SK-N-SH treated with all-trans-retinoic acid at 6 μM for 48 hours (cell line): ENCODE data around the gene MBLAC2.

Source experiments
- CSDC2 ChIP-seq: fragments of 250-450 bp; sonication (Bioruptor Pico); IDR thresholded peaks from 2 replicates; pipeline ENCODE4 v1.5.0; 2020; ENCODE audit warnings: mild to moderate bottlenecking, moderate library complexity
- ESRRG ChIP-seq: fragments of 250-450 bp; sonication (Bioruptor Pico); IDR thresholded peaks from 2 replicates; pipeline ENCODE4 v1.6.1; 2021; ENCODE audit warnings: mild to moderate bottlenecking
- GLIS3 ChIP-seq: fragments of 250-450 bp; sonication (Bioruptor Pico); IDR thresholded peaks from 2 replicates; pipeline ENCODE4 v1.5.0; 2020; ENCODE audit warnings: mild to moderate bottlenecking, moderate library complexity
- OSR1 ChIP-seq: fragments of 250-450 bp; sonication (Bioruptor Pico); IDR thresholded peaks from 2 replicates; pipeline ENCODE4 v1.8.0; 2022; ENCODE audit warnings: moderate library complexity, mild to moderate bottlenecking, inconsistent platforms
- PPARA ChIP-seq: fragments of 250-450 bp; sonication (Bioruptor Pico); IDR thresholded peaks from 2 replicates; pipeline ENCODE4 v1.5.0; 2020; ENCODE audit warnings: mild to moderate bottlenecking, borderline replicate concordance
- TOX ChIP-seq: fragments of 250-450 bp; sonication (Bioruptor Pico); IDR thresholded peaks from 2 replicates; pipeline ENCODE4 v1.8.0; 2021; ENCODE audit warnings: mild to moderate bottlenecking, moderate library complexity, borderline replicate concordance
- ZFP3 ChIP-seq: fragments of 250-450 bp; sonication (Bioruptor Pico); IDR thresholded peaks from 2 replicates; pipeline ENCODE4 v1.5.0; 2020; ENCODE audit warnings: mild to moderate bottlenecking, moderate library complexity
- ZFP30 ChIP-seq: fragments of 450-650 bp; formaldehyde crosslinking; IDR thresholded peaks from 2 replicates; pipeline ENCODE4 v1.5.0; 2022; ENCODE audit warnings: mild to moderate bottlenecking, moderate library complexity
- ZNF8 ChIP-seq: fragments of 450-650 bp; formaldehyde crosslinking; IDR thresholded peaks from 2 replicates; pipeline ENCODE4 v1.5.0; 2020; ENCODE audit warnings: mild to moderate bottlenecking, moderate library complexity
- TF ChIP-seq, protein P1 (sequence below): fragments of 250-450 bp; sonication (Bioruptor Pico); IDR thresholded peaks from 2 replicates; pipeline ENCODE4 v1.5.1; 2020; ENCODE audit warnings: low read depth, mild to moderate bottlenecking, moderate library complexity
- TF ChIP-seq, protein P2 (sequence below): fragments of 250-450 bp; sonication (Bioruptor Pico); IDR thresholded peaks from 2 replicates; pipeline ENCODE4 v1.8.0; 2020; ENCODE audit warnings: mild to moderate bottlenecking, moderate library complexity, borderline replicate concordance
- TF ChIP-seq, protein P3 (sequence below): fragments of 250-450 bp; sonication (Bioruptor Pico); IDR thresholded peaks from 2 replicates; pipeline ENCODE4 v1.8.0; 2021; ENCODE audit warnings: low read depth, mild to moderate bottlenecking, moderate library complexity, borderline replicate concordance

DNA sequence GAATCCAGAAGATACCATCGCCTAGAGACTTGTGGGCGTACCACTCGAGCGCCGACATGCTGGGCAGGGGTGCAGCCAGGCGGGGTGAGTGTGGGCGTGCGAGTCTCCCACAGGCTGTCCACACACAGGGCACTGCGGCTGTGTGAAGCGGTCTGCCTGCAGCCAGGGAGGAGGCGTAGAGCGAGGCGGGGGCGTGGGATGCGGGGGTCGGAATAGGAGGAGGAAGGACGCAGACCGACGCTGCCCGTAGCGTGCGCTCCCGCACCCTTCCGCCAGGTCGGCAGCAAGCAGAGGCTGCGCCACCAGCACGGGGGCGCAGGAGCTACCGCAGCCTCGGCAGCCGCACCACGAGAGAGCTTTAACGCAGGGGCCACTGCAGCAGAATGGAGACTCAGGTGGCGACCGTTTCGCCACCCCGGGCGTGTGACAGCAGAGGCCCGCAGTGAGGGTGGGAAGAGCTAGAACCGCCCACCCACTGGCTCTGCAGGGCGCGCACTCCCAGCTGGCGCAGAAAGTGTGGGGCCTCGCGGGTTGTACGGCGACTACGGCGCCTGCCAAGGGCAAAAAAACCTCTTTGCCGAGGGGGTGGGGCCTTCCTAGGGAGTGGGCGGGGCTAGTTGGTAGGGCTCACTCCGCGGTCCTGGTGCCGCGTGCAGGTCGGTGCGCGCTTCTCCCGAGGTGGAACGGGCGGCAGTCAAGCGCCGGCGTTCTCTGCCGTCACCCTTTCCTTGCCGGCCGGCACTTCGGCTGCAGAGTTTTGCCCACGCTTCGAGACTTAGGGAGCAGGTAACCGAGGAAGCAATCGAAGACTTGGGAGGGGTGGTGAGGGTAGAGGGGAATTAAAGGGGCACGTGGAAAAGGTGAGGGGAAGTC, at the start of gene MBLAC2, which contains the start of gene POLR3G:
- TF ChIP-seq, protein P1, sequence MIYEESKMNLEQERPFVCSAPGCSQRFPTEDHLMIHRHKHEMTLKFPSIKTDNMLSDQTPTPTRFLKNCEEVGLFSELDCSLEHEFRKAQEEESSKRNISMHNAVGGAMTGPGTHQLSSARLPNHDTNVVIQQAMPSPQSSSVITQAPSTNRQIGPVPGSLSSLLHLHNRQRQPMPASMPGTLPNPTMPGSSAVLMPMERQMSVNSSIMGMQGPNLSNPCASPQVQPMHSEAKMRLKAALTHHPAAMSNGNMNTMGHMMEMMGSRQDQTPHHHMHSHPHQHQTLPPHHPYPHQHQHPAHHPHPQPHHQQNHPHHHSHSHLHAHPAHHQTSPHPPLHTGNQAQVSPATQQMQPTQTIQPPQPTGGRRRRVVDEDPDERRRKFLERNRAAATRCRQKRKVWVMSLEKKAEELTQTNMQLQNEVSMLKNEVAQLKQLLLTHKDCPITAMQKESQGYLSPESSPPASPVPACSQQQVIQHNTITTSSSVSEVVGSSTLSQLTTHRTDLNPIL (CRISPR knock-in tag), result no peak
- no peak for TF ChIP-seq PPARA (CRISPR knock-in tag)
- TF ChIP-seq ESRRG (CRISPR knock-in tag), result no peak
- no peak for TF ChIP-seq CSDC2 (CRISPR knock-in tag)
- no peak for TF ChIP-seq ZFP3
- TF ChIP-seq ZFP30 (CRISPR knock-in tag), result no peak
- TF ChIP-seq, protein P2, sequence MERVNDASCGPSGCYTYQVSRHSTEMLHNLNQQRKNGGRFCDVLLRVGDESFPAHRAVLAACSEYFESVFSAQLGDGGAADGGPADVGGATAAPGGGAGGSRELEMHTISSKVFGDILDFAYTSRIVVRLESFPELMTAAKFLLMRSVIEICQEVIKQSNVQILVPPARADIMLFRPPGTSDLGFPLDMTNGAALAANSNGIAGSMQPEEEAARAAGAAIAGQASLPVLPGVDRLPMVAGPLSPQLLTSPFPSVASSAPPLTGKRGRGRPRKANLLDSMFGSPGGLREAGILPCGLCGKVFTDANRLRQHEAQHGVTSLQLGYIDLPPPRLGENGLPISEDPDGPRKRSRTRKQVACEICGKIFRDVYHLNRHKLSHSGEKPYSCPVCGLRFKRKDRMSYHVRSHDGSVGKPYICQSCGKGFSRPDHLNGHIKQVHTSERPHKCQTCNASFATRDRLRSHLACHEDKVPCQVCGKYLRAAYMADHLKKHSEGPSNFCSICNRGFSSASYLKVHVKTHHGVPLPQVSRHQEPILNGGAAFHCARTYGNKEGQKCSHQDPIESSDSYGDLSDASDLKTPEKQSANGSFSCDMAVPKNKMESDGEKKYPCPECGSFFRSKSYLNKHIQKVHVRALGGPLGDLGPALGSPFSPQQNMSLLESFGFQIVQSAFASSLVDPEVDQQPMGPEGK (CRISPR knock-in tag), result no peak
- no peak for TF ChIP-seq TOX (CRISPR knock-in tag)
- TF ChIP-seq ZNF8 (CRISPR knock-in tag), result peak; percentile 73
- TF ChIP-seq, protein P3, sequence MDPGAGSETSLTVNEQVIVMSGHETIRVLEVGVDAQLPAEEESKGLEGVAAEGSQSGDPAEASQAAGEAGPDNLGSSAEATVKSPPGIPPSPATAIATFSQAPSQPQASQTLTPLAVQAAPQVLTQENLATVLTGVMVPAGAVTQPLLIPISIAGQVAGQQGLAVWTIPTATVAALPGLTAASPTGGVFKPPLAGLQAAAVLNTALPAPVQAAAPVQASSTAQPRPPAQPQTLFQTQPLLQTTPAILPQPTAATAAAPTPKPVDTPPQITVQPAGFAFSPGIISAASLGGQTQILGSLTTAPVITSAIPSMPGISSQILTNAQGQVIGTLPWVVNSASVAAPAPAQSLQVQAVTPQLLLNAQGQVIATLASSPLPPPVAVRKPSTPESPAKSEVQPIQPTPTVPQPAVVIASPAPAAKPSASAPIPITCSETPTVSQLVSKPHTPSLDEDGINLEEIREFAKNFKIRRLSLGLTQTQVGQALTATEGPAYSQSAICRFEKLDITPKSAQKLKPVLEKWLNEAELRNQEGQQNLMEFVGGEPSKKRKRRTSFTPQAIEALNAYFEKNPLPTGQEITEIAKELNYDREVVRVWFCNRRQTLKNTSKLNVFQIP (CRISPR knock-in tag), result no peak
- TF ChIP-seq OSR1, result no peak
- TF ChIP-seq GLIS3 (CRISPR knock-in tag), result no peak
